IPS DF 4.7 (cell line): ENCODE results near the gene RBX1.
"Not testable (repeated sequence)": the region's sequence is repeated elsewhere in the genome, so short reads cannot be mapped to it uniquely, and the experiment has no call there.

Experiments
- DNase-seq: peaks from one replicate; pipeline ENCODE4 v3.0.0-alpha.2; 2013; ENCODE audit warnings: low spot score; ENCODE audit errors: extremely low read depth

Gene RBX1

DNA sequence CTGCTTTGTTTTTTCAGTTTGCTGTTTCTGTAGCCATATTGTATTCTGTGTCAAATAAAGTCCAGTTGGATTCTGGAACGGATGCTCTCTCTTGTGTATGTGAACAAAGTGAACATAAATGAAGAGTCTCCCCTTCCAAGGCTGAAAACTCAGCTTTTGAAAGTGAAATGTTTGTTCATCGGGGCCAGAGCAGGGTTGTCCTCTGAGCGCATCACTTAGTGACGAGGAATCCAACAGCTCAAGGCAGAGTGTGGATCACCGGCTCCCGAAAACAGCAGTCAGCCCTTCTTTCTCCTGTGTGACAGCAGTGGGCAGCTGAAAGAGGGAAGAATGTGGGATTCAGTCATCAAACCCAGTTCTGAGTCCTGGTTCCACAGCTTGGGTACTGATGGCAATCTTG is 21.4 kb downstream of the RBX1 start:
- DNase-seq, result no peak

DNA sequence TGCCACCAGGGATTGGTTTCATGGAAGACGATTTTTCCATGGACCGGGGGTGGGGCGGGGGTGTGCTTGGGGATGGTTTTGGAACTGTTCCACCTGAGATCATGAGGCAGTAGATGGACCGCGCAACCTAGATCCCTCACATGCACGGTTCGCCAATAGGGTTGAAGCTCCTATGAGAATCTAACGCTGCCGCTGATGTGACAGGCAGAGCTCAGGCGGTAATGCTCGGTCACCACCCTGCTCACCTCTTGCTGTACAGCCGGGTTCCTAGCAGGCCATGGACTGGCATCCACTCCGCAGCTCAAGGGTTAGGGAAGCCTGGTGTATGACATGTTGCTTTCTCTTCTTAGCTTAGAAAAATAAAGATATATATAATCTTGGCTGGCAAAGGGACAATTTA is 22.0 kb downstream of the RBX1 start:
- no peak for DNase-seq

DNA sequence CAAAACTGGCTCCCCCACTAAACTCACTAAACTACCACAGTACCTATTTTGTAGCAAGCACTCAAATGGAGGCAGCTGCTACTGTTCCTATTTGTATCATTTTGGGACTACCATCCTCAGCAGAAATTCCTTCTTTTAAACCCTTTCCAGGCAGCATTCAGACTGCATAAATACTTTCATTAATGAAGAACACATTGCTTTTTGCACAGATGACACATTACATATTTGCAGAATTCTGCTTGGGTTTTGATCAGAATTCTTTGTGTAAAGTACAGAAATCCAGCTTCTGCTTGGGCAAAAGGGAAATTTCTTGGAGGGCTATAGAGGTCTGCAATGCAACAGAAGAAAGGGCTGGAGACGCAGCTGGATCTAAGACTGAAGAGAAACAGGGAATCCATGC is 24.2 kb downstream of the RBX1 start:
- DNase-seq, result no peak

DNA sequence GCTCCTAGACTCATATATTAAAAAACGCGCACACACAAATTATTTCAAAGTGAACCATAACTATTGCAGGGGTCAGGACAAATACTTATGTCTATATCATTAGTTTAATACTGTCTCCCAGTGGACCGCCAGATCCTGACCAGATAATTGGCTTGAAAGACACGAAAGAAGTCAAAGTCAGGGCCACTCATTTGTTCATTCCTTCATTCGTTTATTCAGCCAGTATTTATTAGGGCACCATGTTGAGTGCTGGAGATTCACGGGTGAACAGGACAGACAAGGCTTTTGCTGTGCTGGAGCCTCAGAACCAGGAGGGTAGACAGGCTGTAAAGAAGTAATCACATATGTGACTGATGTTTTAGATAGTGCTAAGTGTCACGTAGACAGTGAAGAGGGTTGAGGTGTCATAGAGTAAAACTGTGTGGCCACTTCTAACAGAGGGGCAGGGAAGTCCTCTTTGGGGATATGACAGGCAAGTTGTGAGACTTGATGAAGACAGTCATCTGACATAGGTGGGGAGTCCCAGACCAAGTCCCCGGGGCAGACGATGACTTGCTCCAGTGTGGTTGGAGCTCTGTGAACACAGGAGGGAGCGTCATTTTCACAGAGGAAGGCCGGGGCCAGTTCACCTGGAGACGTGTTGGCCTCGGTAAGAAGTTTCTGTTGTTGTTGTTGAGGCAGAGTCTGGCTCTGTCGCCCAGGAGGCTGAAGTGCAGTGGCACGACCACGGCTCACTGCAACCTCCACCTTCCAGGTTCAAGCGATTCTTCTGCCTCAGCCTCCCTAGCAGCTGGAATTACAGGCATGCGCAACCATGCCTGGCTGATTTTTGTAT is 25.9 kb downstream of the RBX1 start:
- DNase-seq, result no peak

DNA sequence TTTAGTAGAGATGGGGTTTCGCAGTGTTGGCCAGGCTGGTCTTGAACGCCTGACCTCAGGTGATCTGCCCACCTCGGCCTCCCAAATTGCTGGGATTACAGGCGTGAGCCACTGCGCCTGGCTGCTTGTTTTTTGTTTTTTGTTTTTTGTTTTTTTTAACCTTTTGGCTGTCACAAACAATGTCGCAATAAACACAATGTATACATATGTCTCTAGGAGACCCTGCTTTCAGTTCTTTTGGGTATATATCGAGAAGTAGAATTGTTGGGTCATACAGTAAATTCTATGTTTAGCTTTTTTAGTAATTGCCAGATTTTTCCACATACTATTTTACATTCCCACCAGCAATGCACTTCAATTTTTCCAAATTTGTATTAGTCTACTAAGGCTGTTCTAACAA is 28.0 kb downstream of the RBX1 start:
- DNase-seq, result no peak

DNA sequence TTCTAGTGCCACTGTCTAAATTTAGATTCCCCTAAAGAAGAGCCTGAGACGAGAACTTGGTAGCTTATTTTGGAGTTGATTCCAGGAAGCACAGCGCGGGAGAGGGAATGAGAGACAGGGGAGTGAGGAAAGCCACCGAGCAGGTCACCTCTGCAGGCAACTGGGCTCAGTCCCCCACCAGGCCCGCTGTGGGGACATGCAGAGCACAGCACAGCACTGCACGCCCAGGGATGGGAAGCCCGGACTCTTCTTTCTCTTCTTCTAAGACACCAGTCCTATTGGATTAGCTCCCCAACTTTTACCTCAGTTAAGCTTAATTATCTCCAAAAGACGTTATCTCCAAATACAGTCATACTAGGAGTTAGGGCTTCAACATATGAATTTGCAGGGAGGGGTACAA is 28.7 kb downstream of the RBX1 start:
- no peak for DNase-seq

DNA sequence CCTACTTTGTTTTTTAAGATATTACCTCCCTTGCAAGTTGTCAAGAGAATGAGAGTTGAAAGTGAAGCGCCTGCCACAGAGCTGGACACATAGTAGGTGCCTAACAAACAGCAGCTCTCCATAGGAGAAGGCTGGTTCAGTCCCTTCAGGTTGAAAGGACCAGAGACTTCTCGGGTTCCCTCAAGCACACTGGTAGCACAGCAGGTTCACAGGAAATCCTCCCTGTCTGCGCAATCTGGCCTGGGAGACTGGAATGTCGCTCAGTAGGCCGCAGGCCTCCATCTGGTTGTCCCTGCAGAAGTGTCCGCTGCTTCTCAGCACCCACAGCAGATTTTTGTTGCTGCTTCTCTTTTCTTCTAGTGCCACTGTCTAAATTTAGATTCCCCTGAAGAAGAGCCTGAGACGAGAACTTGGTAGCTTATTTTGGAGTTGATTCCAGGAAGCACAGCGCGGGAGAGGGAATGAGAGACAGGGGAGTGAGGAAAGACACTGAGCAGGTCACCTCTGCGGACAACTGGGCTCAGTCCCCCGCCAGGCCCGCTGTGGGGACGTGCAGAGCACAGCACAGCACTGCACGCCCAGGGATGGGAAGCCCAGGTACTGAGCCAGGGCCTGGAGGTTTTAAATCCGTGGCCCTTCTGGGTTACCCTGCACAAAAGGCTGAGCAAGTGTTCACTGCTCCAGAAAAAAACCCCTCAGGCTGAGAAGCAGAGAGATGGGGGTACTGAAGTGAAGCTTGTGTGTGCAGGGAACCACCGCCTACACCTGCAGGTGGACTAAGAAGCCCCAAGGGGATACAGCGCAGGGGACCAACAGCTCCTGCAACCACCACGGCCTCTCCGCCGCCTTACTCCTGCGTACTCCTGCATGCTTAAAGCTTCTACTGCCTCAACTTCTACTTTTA is 31.6 kb downstream of the RBX1 start:
- DNase-seq, result no peak

DNA sequence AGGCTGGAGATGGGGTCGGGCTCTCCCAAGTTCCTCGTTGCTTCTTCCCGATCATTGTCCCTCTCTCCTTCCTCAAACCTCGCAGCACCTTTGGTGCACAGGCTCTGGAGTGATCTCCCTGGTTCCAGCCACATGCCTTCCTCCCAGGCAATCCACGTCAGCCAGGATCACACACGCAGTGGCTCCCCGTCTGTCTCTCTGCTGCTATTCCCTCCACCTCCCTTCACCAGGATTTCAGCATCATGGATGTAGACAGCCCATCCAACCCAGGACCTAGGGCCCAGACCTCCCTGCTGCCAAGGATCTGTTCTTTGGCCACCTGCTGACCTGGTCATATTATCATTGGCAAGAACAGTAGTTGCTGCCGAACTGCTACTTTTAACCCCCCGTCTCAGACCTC is 40.1 kb downstream of the RBX1 start:
- no peak for DNase-seq

DNA sequence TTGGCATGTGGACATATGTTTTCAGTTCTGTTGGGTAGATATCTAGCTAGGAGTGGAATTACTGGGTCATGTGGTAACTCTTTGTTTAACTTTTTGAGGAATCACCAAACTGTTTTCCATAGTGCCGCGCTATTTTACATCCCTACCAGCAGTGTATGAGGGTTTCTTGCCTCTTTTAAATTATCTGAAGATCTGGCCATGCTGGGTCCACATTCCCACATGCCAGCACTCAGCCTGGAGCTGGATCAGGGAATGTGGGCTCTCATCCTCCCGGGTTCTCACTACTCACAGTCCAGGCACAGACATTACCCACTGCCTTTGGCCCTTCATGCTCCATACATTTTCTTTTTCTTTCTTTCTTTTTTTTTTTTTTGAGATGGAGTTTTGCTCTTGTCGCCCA is 44.6 kb downstream of the RBX1 start:
- no peak for DNase-seq

DNA sequence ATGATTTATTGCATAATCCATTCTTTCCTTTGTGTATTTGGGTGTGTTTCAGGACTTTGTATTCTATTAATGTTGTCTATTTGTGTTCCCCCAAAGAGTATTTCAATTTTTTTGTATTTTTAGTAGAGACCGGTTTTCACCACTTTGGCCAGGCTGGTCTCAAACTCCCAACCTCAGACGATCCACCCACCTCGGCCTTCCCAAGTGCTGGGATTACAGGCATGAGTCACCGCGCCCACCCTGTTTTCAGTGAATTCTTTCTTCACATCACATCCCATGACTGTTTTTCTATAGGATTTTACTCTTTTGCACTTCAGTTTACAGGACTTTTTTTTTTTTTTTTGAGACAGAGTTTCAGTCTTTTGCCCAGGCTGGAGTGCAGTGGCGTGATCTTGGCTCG is 46.3 kb downstream of the RBX1 start:
- DNase-seq, result no peak

DNA sequence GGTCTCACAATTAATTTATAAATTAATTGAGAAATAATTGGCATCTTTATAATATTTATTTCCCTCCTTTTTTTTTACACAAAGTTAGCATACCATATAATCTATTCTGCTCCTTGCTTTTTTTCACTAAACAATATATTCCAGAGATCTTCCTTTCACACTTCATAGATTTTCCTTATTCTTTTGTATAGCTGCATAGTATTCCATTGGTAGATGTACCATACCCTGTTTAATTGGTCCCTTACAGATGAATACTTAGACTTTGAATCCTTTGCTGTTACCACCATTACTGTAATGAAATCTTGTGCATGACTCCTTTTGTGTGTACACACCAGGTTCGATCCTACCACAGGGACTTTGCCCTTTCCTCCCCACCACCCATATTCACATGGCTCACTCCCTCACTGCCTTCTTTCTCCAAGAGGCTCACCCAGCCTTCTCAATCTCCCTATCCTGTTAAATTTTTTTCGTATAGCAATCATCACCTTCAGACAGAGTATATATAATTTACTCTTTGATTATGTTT is 48.9 kb downstream of the RBX1 start:
- no peak for DNase-seq

DNA sequence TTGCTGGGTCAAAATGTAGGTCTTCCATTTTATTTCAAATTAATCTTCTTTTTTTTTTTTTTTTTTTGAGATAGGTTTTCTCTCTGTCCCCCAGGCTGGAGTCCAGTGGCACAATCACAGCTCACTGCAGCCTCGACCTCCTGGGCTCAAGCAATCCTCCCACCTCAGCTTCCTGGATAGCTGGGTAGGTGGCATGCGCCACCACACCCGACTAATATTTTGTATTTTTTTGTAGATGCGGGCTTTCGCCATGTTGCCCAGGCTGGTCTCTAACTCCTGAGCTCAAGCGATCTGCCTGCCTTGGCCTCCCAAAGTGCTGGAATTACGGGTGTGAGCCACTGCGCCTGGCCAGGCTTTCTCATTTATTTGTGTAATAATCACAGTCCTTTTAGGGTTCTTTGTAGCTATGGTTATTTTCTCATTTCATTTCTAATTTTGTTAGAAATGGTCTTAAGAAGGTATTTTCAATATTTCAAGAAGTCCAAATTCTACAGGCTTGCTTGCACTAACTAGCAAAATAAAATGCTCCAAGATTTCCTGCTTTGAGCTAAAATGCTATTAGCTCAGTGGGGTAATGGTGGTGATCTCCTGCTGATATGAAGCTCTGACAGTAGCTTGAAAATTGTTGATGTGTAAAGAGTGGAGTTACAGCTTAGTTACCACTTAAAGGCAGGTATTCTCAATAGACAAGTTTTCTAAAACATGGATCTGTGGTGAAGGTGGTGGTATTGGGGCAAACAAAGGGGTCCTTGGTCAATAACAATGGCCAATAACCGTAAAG is 50.0 kb downstream of the RBX1 start:
- DNase-seq, result no peak

DNA sequence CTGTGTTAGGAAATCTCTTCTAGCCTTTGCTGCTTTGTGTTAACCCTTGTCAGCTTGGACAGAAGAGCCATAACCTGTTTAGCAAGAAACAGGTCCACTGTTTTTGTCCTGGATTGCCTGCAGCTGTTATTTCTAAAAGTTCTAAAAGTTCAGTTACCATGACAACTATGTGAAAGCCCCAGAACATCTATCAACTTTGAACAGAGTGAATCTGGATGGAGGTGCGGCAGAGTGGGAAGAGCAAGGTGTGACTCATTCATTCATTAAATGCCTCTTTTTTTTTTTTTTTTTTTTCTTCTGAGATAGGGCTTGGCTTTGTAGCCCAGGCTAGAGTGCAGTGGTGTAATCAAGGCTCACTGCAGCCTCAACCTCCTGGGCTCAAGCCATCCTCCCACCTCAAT is 50.5 kb downstream of the RBX1 start:
- no peak for DNase-seq

DNA sequence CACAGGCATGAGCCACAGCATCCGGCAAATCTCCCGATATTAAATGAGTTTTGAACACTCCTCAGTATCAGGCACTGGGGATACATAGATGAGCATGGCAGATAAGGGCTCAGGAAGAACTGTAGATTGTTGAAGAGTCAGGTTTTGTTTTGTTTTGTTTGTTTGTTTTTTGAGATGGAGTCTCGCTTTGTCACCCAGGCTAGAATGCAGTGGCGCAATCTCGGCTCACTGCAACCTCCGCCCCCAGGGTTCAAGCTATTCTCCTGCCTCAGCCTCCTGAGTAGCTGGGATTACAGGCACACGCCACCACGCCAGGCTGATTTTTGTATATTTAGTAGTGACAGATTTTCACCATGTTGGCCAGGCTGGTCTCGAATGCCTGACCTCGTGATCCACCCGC is 51.2 kb downstream of the RBX1 start:
- DNase-seq, result not testable (repeated sequence)

DNA sequence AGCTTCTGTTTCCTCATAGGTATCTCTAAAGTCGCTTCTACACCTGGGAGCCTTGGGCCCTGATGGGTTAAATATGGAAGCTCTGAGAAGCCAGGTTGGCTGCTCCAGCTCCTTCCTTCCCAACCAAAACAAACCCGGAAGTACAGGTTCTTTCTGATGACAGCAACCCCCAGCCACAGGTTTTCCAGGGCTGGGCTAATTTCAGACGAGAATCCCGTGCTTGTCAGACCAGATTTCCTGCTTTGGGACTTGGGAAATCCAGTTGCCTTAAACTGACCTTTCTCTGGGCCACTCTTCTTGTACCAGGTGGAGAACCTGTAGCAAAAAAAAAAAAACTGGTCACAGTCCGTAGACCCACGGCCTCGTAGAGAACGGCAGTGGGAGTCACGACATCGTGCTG is 51.9 kb downstream of the RBX1 start:
- DNase-seq, result no peak

DNA sequence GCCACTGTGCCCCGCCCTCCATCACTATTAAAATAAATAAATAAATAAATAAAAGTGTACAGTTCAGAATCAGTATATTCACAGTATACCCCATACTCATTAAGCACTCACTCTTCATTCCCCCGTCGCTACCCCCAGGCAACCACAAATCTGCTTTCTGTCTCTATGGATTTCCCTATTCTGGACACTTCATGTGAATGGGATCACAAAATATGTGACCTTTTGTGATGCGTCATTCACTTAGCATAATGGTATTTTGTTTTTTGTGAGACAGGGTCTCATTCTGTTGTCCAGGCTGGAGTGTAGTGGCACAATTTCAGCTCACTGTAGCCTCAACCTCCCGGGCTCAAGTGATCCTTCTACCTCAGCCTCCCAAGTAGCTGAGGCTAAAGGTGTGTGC is 52.8 kb downstream of the RBX1 start:
- DNase-seq, result no peak

DNA sequence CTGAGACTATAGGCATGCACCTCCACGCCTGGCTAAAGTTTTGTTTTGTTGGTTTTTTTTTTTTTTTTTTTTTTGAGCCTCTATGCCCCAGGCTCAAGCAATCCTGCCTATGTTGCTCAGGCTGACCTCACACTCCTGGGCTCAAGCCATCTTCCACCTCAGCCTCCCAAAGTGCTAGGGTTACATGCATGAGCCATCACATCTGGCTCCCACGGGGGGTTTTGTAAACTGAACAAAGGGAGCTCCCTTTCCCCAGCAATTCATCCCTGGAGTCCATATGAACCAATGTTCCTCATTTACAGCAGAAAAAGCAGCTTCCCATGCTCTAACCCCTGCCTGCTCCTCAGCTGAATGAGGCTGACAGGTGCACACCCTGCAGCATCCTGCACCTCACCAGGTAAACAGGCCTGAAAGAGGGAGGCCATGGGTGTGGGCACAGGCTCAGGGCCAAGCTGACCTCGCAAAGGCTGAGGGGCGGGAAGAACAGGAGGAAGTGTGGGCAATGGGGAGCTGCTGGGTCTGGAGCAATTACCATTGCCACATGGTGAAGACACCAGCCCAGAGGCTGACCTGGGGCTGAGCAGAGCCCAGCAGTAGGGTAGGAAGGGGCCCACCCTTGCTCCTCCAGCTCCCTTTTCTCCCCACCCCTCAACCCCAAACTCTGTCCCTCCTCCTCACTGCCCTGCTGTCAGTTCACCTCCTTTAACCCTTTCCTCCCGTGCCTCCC is 58.2 kb downstream of the RBX1 start:
- no peak for DNase-seq

DNA sequence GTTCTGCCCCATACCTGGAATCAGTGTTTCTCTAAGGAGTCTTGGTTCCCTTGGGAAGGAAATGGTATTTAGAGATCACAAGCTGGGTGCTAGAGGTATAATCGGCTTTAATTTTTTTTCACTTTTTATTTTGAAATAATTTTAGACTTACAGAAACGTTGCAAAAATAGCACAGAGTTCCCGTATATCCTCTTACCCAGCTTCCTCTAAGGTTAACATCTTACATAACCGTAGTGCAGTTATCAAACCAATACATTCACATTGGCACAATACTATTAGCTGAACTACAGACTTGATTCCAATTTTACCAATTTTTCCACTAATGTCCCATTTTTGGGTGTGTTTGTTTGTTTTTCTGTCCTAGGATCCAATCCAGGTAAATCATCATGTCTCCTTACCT is 63.8 kb downstream of the RBX1 start:
- no peak for DNase-seq

DNA sequence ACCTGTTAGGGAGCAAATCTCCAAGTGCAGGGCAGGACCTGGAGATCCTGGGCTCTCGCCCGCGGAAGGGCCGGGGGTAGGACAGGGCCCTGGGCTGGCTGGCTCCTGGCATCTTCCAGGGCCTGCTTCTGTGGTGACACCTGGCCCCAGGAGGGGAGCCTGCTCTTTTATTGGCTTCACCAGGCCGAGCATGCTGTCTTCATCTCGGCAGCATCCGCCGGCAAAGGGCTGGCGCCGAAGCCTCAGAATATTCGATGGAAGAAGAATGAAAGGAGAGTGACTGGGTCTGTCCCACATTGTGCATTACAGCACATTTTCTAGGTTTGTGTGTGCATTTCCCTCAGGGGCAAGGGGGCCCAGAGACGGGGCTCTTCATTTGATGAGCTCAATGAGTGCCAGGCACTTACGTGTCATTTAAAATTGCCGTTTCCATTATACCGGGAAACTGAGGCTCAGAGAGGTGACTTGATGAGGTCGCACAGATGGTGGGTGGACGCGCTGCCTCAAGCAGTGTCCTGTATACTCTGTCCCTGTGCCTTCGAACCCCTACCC is 70.0 kb downstream of the RBX1 start:
- DNase-seq, result no peak

DNA sequence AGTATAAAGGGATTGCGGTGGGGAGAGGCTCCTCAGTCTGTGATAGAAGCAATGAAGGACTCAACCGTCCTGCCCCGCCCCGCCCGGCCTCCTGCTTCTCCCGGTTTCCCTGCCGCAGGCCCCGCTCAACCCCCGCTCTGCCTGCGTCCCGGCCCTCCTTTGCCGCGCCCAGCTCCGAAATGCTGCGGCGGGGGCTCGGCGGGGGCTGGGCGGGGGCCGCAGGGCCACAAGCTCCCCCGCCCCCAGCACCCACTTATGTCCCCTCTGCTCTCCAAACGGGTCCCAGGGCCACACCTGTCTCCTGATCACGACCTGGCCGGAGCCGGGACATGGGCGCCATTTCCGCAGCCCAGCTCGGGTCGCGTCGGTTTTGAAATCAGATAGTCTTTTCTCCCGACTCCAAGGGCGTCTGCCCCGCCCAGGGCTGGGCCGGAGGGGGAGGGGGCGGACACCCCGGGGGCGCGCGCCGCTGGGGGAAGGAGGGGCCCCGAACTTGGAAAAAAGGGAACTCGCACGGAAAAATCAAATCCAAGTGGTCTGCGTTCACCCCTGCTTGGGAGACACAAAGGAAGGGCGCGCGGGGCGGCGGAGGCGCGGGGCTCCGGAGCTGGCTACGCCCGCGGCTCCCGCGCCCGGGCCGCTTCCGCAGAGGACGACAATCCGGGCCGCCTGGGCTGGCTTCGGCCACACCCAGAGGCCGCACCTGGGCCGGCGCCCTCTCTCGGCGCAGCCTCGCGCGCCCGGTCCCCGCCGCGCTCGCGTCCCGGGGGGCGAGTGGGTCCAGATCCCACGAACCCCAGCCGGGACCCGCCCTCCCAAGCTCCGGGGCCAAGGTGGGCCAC is 70.7 kb downstream of the RBX1 start:
- no peak for DNase-seq
